ENCODE data around the gene SERINC1. TPM values are rescaled to one million over a fixed set of nuclear protein-coding genes. Genes with fewer than 3 reads are reported as not detected.

The SERINC1 gene
- total and polyA plus RNA-seq, 9 donors: 106 to 146 (median 135) TPM

- WGBS (ENCODE audit: insufficient coverage): no CpG with 5 or more reads among the region's 1 CpG
- no peaks in the 10 kb centered on the region for H3K4me1 ChIP-seq (ENCODE audit: control insufficient read depth, insufficient read depth, low read length)
- no peak overlapping the region for H3K27ac ChIP-seq (ENCODE audit: low read length)
- H3K36me3 ChIP-seq (ENCODE audit: control insufficient read depth, insufficient read depth, low read length): peaks cover 35% of the 10 kb centered on the region
- no peak overlapping the region for H3K4me3 ChIP-seq (ENCODE audit: low read length)
- no peaks in the 10 kb centered on the region for H3K9me3 ChIP-seq (replicated peaks; ENCODE audit: control insufficient read depth, low read depth, low read length)
- H3K27me3 ChIP-seq (ENCODE audit: control insufficient read depth, insufficient read depth, low read length): no peaks in the 10 kb centered on the region
- no peak for DNase-seq
Observed at GRCh38 chr6:122449069-122449468, 22.5 kb downstream of the SERINC1 start.

DNA sequence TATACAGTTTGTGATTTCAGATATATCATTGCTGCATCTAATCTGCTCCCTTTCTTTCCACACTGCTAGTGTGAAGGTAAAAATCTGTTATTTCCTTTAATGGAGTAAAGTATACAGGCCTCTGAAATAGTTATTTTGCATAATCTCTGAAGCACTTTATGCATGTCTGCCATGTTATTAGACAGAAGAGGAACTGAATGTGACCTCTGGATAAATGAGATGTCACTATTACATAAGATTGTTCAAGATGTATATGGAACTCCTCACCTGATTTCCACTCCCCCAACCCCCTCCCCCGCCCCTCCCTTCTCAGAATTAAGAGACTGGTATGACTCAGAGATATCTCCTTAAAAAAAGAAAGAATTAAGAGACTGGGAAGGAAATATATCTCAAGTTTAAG is 26.3 kb downstream of the SERINC1 start:
- no CpG with 5 or more reads among the region's 1 CpG for WGBS (ENCODE audit: insufficient coverage)
- no peak overlapping the region for H3K27ac ChIP-seq (ENCODE audit: low read length)
- no peak overlapping the region for H3K4me3 ChIP-seq (ENCODE audit: low read length)
- H3K9me3 ChIP-seq (replicated peaks; ENCODE audit: control insufficient read depth, low read depth, low read length): no peaks in the 10 kb centered on the region
- no peak for DNase-seq
- no peaks in the 10 kb centered on the region for H3K4me1 ChIP-seq (ENCODE audit: control insufficient read depth, insufficient read depth, low read length)
- peaks cover 25% of the 10 kb centered on the region for H3K36me3 ChIP-seq (ENCODE audit: control insufficient read depth, insufficient read depth, low read length)
- H3K27me3 ChIP-seq (ENCODE audit: control insufficient read depth, insufficient read depth, low read length): no peaks in the 10 kb centered on the region

- Histone ChIP-seq H3K4me3 (ENCODE audit: low read length) (no peak overlapping the region), H3K4me1 (ENCODE audit: control insufficient read depth, insufficient read depth, low read length) (no peaks in the 10 kb centered on the region), H3K27ac (ENCODE audit: low read length) (no peak overlapping the region), H3K36me3 (ENCODE audit: control insufficient read depth, insufficient read depth, low read length) (peaks cover 23% of the 10 kb centered on the region), H3K9me3 (replicated peaks; ENCODE audit: control insufficient read depth, low read depth, low read length) (peaks cover 10% of the 10 kb centered on the region), H3K27me3 (ENCODE audit: control insufficient read depth, insufficient read depth, low read length) (no peaks in the 10 kb centered on the region)
- DNase-seq: no peak
- WGBS (ENCODE audit: insufficient coverage): 80% methylated on average over 1 of the region's 1 CpG
Observed at GRCh38 chr6:122438975-122439374, 32.6 kb downstream of the SERINC1 start.

- Histone ChIP-seq H3K4me1 (ENCODE audit: control insufficient read depth, insufficient read depth, low read length) (no peaks in the 10 kb centered on the region), H3K36me3 (ENCODE audit: control insufficient read depth, insufficient read depth, low read length) (peaks cover 4% of the 10 kb centered on the region), H3K27ac (ENCODE audit: low read length) (no peak overlapping the region), H3K4me3 (ENCODE audit: low read length) (no peak overlapping the region), H3K27me3 (ENCODE audit: control insufficient read depth, insufficient read depth, low read length) (no peaks in the 10 kb centered on the region), H3K9me3 (replicated peaks; ENCODE audit: control insufficient read depth, low read depth, low read length) (no peaks in the 10 kb centered on the region)
- DNase-seq: no peak
- 100% methylated on average over 1 of the region's 3 CpGs for WGBS (ENCODE audit: insufficient coverage)
Observed at GRCh38 chr6:122432816-122433215, 38.8 kb downstream of the SERINC1 start.

- 100% methylated on average over 1 of the region's 4 CpGs for WGBS (ENCODE audit: insufficient coverage)
- H3K4me1 ChIP-seq (ENCODE audit: control insufficient read depth, insufficient read depth, low read length): no peaks in the 10 kb centered on the region
- H3K9me3 ChIP-seq (replicated peaks; ENCODE audit: control insufficient read depth, low read depth, low read length): no peaks in the 10 kb centered on the region
- H3K27ac ChIP-seq (ENCODE audit: low read length): no peak overlapping the region
- H3K27me3 ChIP-seq (ENCODE audit: control insufficient read depth, insufficient read depth, low read length): no peaks in the 10 kb centered on the region
- H3K4me3 ChIP-seq (ENCODE audit: low read length): no peak overlapping the region
- no peak for DNase-seq
- peaks cover 3% of the 10 kb centered on the region for H3K36me3 ChIP-seq (ENCODE audit: control insufficient read depth, insufficient read depth, low read length)
Observed at GRCh38 chr6:122431780-122432179, 39.8 kb downstream of the SERINC1 start.

DNA sequence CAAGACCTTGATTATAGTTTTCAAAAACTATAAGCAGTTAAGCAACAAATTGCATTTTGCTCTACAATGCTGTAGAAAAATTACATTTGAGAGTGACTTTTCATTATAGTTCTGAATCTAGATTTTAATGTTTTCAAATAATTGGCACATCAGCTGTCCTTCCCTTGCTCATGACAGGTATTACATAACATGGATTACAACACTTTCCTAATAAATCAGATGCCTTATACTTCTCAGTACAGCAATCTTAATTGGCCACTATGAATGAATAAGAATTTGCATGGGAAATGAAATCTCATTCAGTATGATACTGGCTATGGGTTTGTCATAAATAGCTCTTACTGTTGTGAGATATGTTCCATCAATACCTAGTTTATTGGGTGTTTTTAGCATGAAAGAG is 42.3 kb downstream of the SERINC1 start:
- Histone ChIP-seq H3K36me3 (ENCODE audit: control insufficient read depth, insufficient read depth, low read length) (peaks cover 12% of the 10 kb centered on the region), H3K4me1 (ENCODE audit: control insufficient read depth, insufficient read depth, low read length) (no peaks in the 10 kb centered on the region), H3K4me3 (ENCODE audit: low read length) (no peak overlapping the region), H3K9me3 (replicated peaks; ENCODE audit: control insufficient read depth, low read depth, low read length) (no peaks in the 10 kb centered on the region), H3K27ac (ENCODE audit: low read length) (no peak overlapping the region), H3K27me3 (ENCODE audit: control insufficient read depth, insufficient read depth, low read length) (no peaks in the 10 kb centered on the region)
- DNase-seq: no peak

DNA sequence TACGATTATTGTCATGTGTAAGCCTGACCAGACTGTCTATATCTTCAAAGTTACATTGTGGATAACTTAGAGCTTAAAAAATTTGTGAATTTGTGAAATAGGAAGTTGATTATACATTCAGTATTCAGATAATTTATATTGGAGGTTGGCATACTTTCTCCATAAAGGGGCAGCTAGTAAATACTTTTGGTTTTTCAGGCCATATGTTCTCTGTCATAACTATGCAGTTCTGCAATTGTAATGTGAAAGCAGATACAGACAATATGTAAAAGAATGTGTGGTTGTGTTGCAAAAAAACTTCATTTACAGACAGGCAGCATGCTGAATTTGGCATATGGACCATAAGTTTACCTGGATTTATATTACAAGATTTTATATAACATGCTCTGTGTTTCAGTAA is 42.8 kb downstream of the SERINC1 start:
- no peaks in the 10 kb centered on the region for H3K4me1 ChIP-seq (ENCODE audit: control insufficient read depth, insufficient read depth, low read length)
- no peak overlapping the region for H3K4me3 ChIP-seq (ENCODE audit: low read length)
- H3K27ac ChIP-seq (ENCODE audit: low read length): no peak overlapping the region
- no peaks in the 10 kb centered on the region for H3K27me3 ChIP-seq (ENCODE audit: control insufficient read depth, insufficient read depth, low read length)
- no peaks in the 10 kb centered on the region for H3K9me3 ChIP-seq (replicated peaks; ENCODE audit: control insufficient read depth, low read depth, low read length)
- DNase-seq: no peak
- no CpG with 5 or more reads among the region's 1 CpG for WGBS (ENCODE audit: insufficient coverage)
- peaks cover 13% of the 10 kb centered on the region for H3K36me3 ChIP-seq (ENCODE audit: control insufficient read depth, insufficient read depth, low read length)

GRCh38 chr6:122426597-122426996 is 45.0 kb downstream of the SERINC1 start:
- H3K4me3 ChIP-seq (ENCODE audit: low read length): no peak overlapping the region
- WGBS (ENCODE audit: insufficient coverage): no CpG with 5 or more reads among the region's 3 CpGs
- H3K4me1 ChIP-seq (ENCODE audit: control insufficient read depth, insufficient read depth, low read length): no peaks in the 10 kb centered on the region
- DNase-seq: no peak
- H3K27me3 ChIP-seq (ENCODE audit: control insufficient read depth, insufficient read depth, low read length): no peaks in the 10 kb centered on the region
- no peak overlapping the region for H3K27ac ChIP-seq (ENCODE audit: low read length)
- H3K9me3 ChIP-seq (replicated peaks; ENCODE audit: control insufficient read depth, low read depth, low read length): no peaks in the 10 kb centered on the region
- peaks cover 15% of the 10 kb centered on the region for H3K36me3 ChIP-seq (ENCODE audit: control insufficient read depth, insufficient read depth, low read length)

DNA sequence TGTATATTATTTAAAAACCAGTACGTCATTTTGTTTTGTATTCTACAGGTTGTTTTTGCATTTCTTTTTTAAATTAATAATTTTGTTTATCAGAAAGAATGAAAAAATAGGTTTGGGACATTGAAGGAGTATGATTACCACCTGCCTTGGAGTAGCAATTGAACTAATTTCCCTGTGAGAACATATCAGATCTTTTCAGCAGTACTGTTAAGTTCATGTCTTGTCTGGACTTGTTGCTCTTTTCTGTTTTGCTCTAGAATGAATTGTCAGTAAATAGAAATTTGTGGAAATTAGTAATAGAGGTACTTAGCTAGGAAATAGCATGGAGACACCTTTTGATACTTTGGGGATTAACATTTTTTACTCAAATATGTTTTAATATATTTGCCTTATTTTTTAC is 47.9 kb downstream of the SERINC1 start:
- no CpG with 5 or more reads among the region's 1 CpG for WGBS (ENCODE audit: insufficient coverage)
- H3K36me3 ChIP-seq (ENCODE audit: control insufficient read depth, insufficient read depth, low read length): peaks cover 15% of the 10 kb centered on the region

GRCh38 chr6:122422614-122423267 is 48.9 kb downstream of the SERINC1 start:
- H3K4me1 ChIP-seq (ENCODE audit: control insufficient read depth, insufficient read depth, low read length): no peaks in the 10 kb centered on the region
- H3K27me3 ChIP-seq (ENCODE audit: control insufficient read depth, insufficient read depth, low read length): no peaks in the 10 kb centered on the region
- 100% methylated on average over 1 of the region's 1 CpG for WGBS (ENCODE audit: insufficient coverage)
- no peaks in the 10 kb centered on the region for H3K9me3 ChIP-seq (replicated peaks; ENCODE audit: control insufficient read depth, low read depth, low read length)
- no peak for DNase-seq
- no peak overlapping the region for H3K4me3 ChIP-seq (ENCODE audit: low read length)
- peaks cover 15% of the 10 kb centered on the region for H3K36me3 ChIP-seq (ENCODE audit: control insufficient read depth, insufficient read depth, low read length)
- H3K27ac ChIP-seq (ENCODE audit: low read length): no peak overlapping the region

More for the DNA sequence above, 47.9 kb downstream of the SERINC1 start:
- H3K9me3 ChIP-seq (replicated peaks; ENCODE audit: control insufficient read depth, low read depth, low read length): no peaks in the 10 kb centered on the region
- no peak for DNase-seq
- H3K4me1 ChIP-seq (ENCODE audit: control insufficient read depth, insufficient read depth, low read length): no peaks in the 10 kb centered on the region
- no peak overlapping the region for H3K4me3 ChIP-seq (ENCODE audit: low read length)
- H3K27ac ChIP-seq (ENCODE audit: low read length): no peak overlapping the region
- no peaks in the 10 kb centered on the region for H3K27me3 ChIP-seq (ENCODE audit: control insufficient read depth, insufficient read depth, low read length)

- H3K9me3 ChIP-seq (replicated peaks; ENCODE audit: control insufficient read depth, low read depth, low read length): no peaks in the 10 kb centered on the region
- no peak overlapping the region for H3K4me3 ChIP-seq (ENCODE audit: low read length)
- no CpG with 5 or more reads among the region's 2 CpGs for WGBS (ENCODE audit: insufficient coverage)
- H3K27me3 ChIP-seq (ENCODE audit: control insufficient read depth, insufficient read depth, low read length): no peaks in the 10 kb centered on the region
- no peak overlapping the region for H3K27ac ChIP-seq (ENCODE audit: low read length)
- peaks cover 15% of the 10 kb centered on the region for H3K36me3 ChIP-seq (ENCODE audit: control insufficient read depth, insufficient read depth, low read length)
- no peaks in the 10 kb centered on the region for H3K4me1 ChIP-seq (ENCODE audit: control insufficient read depth, insufficient read depth, low read length)
- no peak for DNase-seq
Observed at GRCh38 chr6:122422003-122422402, 49.6 kb downstream of the SERINC1 start.

Measured in muscle of leg (tissue), 11 donors.